Measurements from ENCODE around the gene BPGM. TPM values are rescaled to one million over a fixed set of nuclear protein-coding genes. Genes with fewer than 3 reads are reported as not detected.

BPGM gene
- total RNA-seq, 1 donor from 2014 or later = 24.7 TPM

- no peak overlapping the region for H3K4me3 ChIP-seq (ENCODE audit: low read depth, low read length)
- no peak for TF ChIP-seq CTCF (conservative IDR thresholded peaks at IDR 0.05; ENCODE audit: low read depth, low read length)
- no peak for DNase-seq (ENCODE audit: low read depth)
Measured at GRCh38 chr7:134706468-134706867, 59.8 kb downstream of the BPGM start.

- no peak overlapping the region for H3K4me3 ChIP-seq (ENCODE audit: low read depth, low read length)
- TF ChIP-seq CTCF (conservative IDR thresholded peaks at IDR 0.05; ENCODE audit: low read depth, low read length) = no peak
- DNase-seq (ENCODE audit: low read depth) = no peak
Measured at GRCh38 chr7:134707663-134708378, 61.2 kb downstream of the BPGM start.

- TF ChIP-seq CTCF (conservative IDR thresholded peaks at IDR 0.05; ENCODE audit: low read depth, low read length) = no peak
- H3K4me3 ChIP-seq (ENCODE audit: low read depth, low read length) = no peak overlapping the region
- no peak for DNase-seq (ENCODE audit: low read depth)
Measured at GRCh38 chr7:134708692-134709091, 62.0 kb downstream of the BPGM start.

- H3K4me3 ChIP-seq (ENCODE audit: low read depth, low read length) = no peak overlapping the region
- DNase-seq (ENCODE audit: low read depth) = no peak
- no peak for TF ChIP-seq CTCF (conservative IDR thresholded peaks at IDR 0.05; ENCODE audit: low read depth, low read length)
Measured at GRCh38 chr7:134709197-134709596, 62.5 kb downstream of the BPGM start.

- no peak for TF ChIP-seq CTCF (conservative IDR thresholded peaks at IDR 0.05; ENCODE audit: low read depth, low read length)
- H3K4me3 ChIP-seq (ENCODE audit: low read depth, low read length) = no peak overlapping the region
- DNase-seq (ENCODE audit: low read depth) = no peak
Measured at GRCh38 chr7:134710511-134710853, 63.8 kb downstream of the BPGM start.

- no peak for TF ChIP-seq CTCF (conservative IDR thresholded peaks at IDR 0.05; ENCODE audit: low read depth, low read length)
- DNase-seq (ENCODE audit: low read depth) = no peak
- H3K4me3 ChIP-seq (ENCODE audit: low read depth, low read length) = no peak overlapping the region
Measured at GRCh38 chr7:134710854-134711624, 64.4 kb downstream of the BPGM start.
